ENCODE results near the gene DYNC1H1. TPM values are rescaled to one million over a fixed set of nuclear protein-coding genes. Genes with fewer than 3 reads are reported as not detected.
A peak's percentile ranks its signal among the peaks of the same experiment; 100 is the strongest.

Gene DYNC1H1
- polyA plus RNA-seq, 1 donor (not counting 4 experiments of a cell fraction or from before 2014, with no cell fraction given): 166 TPM

DNA sequence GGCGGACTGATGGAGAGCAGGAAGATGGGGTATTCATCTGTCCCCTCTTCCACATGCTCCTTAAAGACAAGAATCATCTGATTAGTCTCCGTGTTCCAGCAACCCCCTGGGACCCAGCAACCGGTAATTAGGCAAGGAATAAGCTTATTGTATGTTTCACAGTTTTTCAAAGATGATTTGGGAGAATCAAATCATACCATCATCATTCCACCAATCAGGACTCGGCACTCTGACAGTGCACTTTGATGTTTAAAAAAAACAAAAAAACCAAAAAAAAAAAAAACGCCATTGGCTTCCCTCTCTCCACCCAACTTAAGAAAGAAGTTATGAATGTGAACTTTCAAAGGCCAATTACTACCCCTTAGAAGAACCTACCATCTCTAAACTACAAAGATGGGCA lies 1.3 kb upstream of the DYNC1H1 start:
- Histone ChIP-seq H3K9ac (ENCODE audit: control insufficient read depth, extremely low read depth, insufficient read depth, low read length) (no peak overlapping the region), H3K4me1 (ENCODE audit: control insufficient read depth, extremely low read depth, insufficient read depth, low read length) (peaks cover 26% of the 10 kb centered on the region), H3K9me3 (ENCODE audit: control insufficient read depth, low read depth, low read length) (no peaks in the 10 kb centered on the region), H3K27ac (ENCODE audit: control insufficient read depth, insufficient read depth, low read length) (no peak overlapping the region), H3K36me3 (ENCODE audit: control insufficient read depth in 2 of 2, extremely low read depth in 1 of 2, insufficient read depth in 2 of 2, low read length in 2 of 2) (peaks cover 4 to 9% of the 10 kb centered on the region in 2 experiments), H3K79me2 (ENCODE audit: control insufficient read depth, insufficient read depth, low read length) (peaks cover 37% of the 10 kb centered on the region), H3K27me3 (ENCODE audit: control insufficient read depth, extremely low read depth, insufficient read depth, low read length) (no peaks in the 10 kb centered on the region), H3K4me2 (ENCODE audit: control insufficient read depth, extremely low read depth, insufficient read depth, low read depth, low read length) (peak overlapping the region; percentile 35), H3K4me3 (ENCODE audit: control insufficient read depth in 2 of 3, extremely low read depth in 1 of 3, insufficient read depth in 2 of 3, low read depth in 1 of 3, low read length in 3 of 3) (no peak overlapping the region), H2AFZ (ENCODE audit: control insufficient read depth, low read length) (no peak overlapping the region), H4K20me1 (ENCODE audit: control insufficient read depth, extremely low read depth, insufficient read depth, low read length) (no peaks in the 10 kb centered on the region), H3K9me1 (ENCODE audit: control insufficient read depth, extremely low read depth, insufficient read depth, low read length) (peaks cover 3% of the 10 kb centered on the region)
- TF ChIP-seq, protein P1, sequence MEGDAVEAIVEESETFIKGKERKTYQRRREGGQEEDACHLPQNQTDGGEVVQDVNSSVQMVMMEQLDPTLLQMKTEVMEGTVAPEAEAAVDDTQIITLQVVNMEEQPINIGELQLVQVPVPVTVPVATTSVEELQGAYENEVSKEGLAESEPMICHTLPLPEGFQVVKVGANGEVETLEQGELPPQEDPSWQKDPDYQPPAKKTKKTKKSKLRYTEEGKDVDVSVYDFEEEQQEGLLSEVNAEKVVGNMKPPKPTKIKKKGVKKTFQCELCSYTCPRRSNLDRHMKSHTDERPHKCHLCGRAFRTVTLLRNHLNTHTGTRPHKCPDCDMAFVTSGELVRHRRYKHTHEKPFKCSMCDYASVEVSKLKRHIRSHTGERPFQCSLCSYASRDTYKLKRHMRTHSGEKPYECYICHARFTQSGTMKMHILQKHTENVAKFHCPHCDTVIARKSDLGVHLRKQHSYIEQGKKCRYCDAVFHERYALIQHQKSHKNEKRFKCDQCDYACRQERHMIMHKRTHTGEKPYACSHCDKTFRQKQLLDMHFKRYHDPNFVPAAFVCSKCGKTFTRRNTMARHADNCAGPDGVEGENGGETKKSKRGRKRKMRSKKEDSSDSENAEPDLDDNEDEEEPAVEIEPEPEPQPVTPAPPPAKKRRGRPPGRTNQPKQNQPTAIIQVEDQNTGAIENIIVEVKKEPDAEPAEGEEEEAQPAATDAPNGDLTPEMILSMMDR (optimal IDR thresholded peaks at IDR 0.05 in 1 of 3, IDR thresholded peaks at IDR 0.05 in 1 of 3, conservative IDR thresholded peaks at IDR 0.05 in 1 of 3; ENCODE audit: extremely low read depth in 1 of 3, insufficient read depth in 2 of 3, low read length in 3 of 3): no peak
- dilution Hi-C loops (cut with MboI; ENCODE audit: extremely low pct_ligation_motif_present, low sequenced_read_pairs): no loop called here
- no peak for FAIRE-seq
- DNase-seq (ENCODE audit: low read depth, low spot score): no peak

DNA sequence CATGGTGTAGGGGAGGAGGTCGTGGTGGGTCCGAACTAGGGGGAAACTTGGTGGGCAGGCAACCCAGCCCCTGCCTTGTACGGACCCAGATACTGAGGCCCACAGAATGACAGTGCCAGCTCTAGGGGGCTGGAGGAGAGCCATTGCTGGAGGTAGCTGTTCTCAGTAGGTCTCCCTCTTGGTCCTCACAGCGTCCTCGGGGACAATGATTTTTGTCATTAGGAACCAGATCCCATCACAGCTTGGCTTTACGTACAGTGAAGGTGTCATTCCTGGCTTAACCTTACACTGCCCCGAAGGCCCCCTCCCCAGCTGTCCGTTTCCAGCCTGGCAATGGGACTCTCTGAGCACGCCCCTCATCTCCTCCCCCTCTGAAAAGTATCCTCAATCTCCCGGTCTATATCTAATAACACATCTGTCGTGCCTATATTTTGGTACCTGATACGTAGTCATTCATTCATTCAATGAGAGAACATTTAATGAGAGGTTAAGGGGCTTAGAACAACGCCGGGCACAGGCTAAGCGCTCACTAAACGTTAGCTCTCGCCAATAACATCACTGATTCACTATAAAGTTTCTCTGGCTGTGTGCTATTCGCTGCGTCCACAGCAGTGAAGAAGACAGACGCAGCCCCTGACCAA lies 597 bp upstream of the DYNC1H1 start:
- H3K27me3 ChIP-seq (ENCODE audit: control insufficient read depth, extremely low read depth, insufficient read depth, low read length): no peaks in the 10 kb centered on the region
- no peak for FAIRE-seq
- no peak for TF ChIP-seq EZH2 (IDR thresholded peaks at IDR 0.05; ENCODE audit: low read length)
- TF ChIP-seq, protein P1 (optimal IDR thresholded peaks at IDR 0.05 in 1 of 3, IDR thresholded peaks at IDR 0.05 in 1 of 3, conservative IDR thresholded peaks at IDR 0.05 in 1 of 3; ENCODE audit: extremely low read depth in 1 of 3, insufficient read depth in 2 of 3, low read length in 3 of 3): no peak
- peaks cover 4 to 9% of the 10 kb centered on the region in 2 experiments for H3K36me3 ChIP-seq (ENCODE audit: control insufficient read depth in 2 of 2, extremely low read depth in 1 of 2, insufficient read depth in 2 of 2, low read length in 2 of 2)
- H3K27ac ChIP-seq (ENCODE audit: control insufficient read depth, insufficient read depth, low read length): no peak overlapping the region
- peaks cover 3% of the 10 kb centered on the region for H3K9me1 ChIP-seq (ENCODE audit: control insufficient read depth, extremely low read depth, insufficient read depth, low read length)
- peaks cover 45% of the 10 kb centered on the region for H3K79me2 ChIP-seq (ENCODE audit: control insufficient read depth, insufficient read depth, low read length)
- no peak for DNase-seq (ENCODE audit: low read depth, low spot score)
- peak overlapping the region; percentile 81 for H2AFZ ChIP-seq (ENCODE audit: control insufficient read depth, low read length)
- no peak overlapping the region for H3K9ac ChIP-seq (ENCODE audit: control insufficient read depth, extremely low read depth, insufficient read depth, low read length)
- no peaks in the 10 kb centered on the region for H3K9me3 ChIP-seq (ENCODE audit: control insufficient read depth, low read depth, low read length)
- H3K4me3 ChIP-seq (ENCODE audit: control insufficient read depth in 2 of 3, extremely low read depth in 1 of 3, insufficient read depth in 2 of 3, low read depth in 1 of 3, low read length in 3 of 3): peak overlapping the region in 2 of 3 experiments; percentile 12 to 91
- dilution Hi-C loops (cut with MboI; ENCODE audit: extremely low pct_ligation_motif_present, low sequenced_read_pairs): no loop called here
- H3K4me2 ChIP-seq (ENCODE audit: control insufficient read depth, extremely low read depth, insufficient read depth, low read depth, low read length): peak overlapping the region; percentile 67
- H3K4me1 ChIP-seq (ENCODE audit: control insufficient read depth, extremely low read depth, insufficient read depth, low read length): peaks cover 26% of the 10 kb centered on the region
- no peaks in the 10 kb centered on the region for H4K20me1 ChIP-seq (ENCODE audit: control insufficient read depth, extremely low read depth, insufficient read depth, low read length)
